ENCODE results near the gene VASH1.

Gene VASH1

DNA sequence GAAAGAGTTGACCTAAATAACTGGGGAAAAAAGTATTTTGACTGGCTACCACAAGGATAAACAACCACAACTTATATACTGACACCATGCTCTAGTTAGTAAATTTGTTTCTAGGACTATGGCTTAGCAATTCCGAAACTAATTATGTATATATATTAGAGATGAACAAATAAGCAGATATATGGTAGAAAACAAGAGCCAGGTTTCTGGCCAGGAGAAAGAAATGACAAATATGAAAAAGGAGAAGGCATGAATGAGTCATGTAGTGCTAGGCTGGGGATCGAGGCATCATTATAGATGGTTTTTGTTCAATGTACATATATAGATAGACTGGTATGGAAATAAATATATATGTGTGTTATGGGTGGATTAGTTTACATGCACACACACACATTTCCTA lies 59.4 kb downstream of the VASH1 start:
- TF ChIP-seq, protein P1, sequence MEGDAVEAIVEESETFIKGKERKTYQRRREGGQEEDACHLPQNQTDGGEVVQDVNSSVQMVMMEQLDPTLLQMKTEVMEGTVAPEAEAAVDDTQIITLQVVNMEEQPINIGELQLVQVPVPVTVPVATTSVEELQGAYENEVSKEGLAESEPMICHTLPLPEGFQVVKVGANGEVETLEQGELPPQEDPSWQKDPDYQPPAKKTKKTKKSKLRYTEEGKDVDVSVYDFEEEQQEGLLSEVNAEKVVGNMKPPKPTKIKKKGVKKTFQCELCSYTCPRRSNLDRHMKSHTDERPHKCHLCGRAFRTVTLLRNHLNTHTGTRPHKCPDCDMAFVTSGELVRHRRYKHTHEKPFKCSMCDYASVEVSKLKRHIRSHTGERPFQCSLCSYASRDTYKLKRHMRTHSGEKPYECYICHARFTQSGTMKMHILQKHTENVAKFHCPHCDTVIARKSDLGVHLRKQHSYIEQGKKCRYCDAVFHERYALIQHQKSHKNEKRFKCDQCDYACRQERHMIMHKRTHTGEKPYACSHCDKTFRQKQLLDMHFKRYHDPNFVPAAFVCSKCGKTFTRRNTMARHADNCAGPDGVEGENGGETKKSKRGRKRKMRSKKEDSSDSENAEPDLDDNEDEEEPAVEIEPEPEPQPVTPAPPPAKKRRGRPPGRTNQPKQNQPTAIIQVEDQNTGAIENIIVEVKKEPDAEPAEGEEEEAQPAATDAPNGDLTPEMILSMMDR (IDR thresholded peaks at IDR 0.05) = no peak
- no peak overlapping the region for H3K27ac ChIP-seq
- no peak overlapping the region for H3K4me3 ChIP-seq
- DNase-seq (ENCODE audit: low spot score) = no peak

DNA sequence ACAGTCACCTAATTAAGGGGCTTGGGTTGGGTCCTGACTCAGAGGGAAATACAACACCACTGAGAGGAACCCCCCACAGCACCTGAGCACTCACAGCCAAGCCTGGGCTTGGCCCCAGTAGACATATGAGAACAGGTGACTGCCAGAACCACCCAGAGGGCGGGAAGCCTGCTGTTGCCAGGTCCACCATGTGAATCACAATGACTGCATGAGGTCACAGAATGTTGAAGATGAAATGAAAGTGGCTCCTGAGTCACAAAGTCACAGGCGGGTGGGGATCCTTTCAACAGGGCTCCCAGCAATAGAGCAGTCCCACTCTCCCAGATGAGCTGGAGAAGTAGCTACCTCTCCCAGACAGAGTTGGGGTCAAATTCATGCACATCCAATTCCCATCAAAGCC lies 64.9 kb downstream of the VASH1 start, which contains the start of gene LRRC74A:
Gene LRRC74A, plus strand, starts transcription at position 287 of the 400 bp plus-strand sequence. CDS start 290 bp downstream, outside the sequence.
- DNase-seq (ENCODE audit: low spot score) = no peak
- H3K4me3 ChIP-seq = no peak within 1 kb of the TSS
- TF ChIP-seq, protein P1 (IDR thresholded peaks at IDR 0.05) = no peak
- no peak within 1 kb of the TSS for H3K27ac ChIP-seq

DNA sequence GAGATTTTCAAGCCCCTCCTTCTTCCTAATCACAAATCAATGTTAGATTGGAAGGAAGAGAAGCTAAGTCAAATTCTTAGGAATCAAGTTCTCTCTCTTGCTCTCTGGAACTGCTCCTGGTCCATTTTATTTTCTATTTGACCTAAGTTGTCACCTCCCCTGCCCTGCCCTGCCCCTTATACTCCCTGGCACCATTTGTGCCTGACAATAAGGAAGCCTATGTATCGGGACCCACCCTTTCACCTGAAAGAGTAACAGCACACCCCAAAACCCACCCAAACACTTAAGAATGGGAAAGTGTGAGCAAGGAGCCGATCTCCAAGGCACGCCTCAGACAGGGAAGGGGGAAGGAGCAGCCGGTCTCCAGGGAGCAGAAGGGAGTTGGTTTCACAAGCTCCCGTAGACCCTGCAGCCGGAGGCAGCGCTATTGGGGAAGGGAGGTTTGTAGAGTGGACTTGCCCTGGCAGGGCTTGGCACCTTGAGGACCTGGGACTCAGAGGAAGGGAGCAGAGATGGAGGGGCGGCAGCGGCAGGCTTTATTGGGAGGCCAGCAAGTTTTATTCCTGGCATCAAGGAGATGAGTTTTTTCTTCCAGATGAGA lies 66.5 kb downstream of the VASH1 start:
- peak overlapping the region; percentile 66 for H3K4me3 ChIP-seq
- no peak for DNase-seq (ENCODE audit: low spot score)
- TF ChIP-seq, protein P1 (IDR thresholded peaks at IDR 0.05) = no peak
- peak overlapping the region; percentile 41 to 61 for H3K27ac ChIP-seq

DNA sequence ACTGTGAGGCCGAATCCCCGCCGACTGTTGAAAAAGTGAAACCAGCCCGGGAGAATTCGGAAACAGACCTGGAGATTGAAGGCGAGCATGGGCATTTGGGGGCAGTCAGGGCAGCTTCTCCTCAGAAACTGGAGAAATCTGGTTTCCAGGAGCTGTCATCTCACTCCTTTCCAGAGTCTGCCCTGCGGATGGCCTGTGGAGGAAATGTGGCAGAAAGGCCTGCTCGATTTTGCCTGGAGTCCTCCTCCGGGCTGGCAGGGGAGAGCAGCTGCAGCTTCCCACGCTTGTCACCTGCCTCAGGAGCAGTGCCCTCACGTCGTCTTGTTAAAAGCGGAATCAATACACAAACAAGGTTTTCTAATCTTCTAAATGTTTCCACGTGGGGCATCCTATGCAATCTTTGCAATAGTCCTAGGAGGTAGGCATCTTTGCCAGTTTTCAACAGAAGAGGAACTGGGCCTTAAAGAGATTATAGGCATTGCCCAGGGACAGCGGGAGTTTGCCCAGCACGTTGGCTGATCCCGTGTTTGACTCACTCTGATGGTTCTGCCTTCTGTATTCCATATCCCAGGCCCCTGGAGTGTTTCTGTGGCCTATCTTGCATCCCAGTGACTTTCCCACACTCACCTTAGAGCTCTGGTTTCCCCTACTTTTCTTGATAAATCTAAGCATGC lies 67.2 kb downstream of the VASH1 start:
- Histone ChIP-seq H3K27ac (peak overlapping the region; percentile 41 to 61), H3K4me3 (peak overlapping the region; percentile 66)
- DNase-seq (ENCODE audit: low spot score) = no peak
- TF ChIP-seq, protein P1 (IDR thresholded peaks at IDR 0.05) = no peak

DNA sequence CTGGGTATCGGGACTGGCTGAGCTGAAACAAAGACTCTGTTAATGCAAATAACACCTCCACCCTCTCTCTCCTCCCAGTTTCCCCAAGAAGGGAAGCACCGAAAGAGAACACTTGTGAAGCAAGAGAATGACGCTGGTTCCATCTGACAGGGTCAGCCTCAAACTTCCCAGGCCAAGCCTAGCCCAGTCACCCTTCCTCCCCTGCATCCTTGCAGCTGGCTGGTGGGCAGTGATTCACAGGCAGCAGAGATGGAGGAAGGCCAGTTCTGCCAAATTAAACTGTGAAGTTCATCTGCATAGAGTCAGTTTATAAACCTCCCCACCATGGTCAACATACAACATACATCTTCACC lies 67.7 kb downstream of the VASH1 start:
- DNase-seq (ENCODE audit: low spot score) = no peak
- TF ChIP-seq, protein P1 (IDR thresholded peaks at IDR 0.05) = no peak
- Histone ChIP-seq H3K4me3 (no peak overlapping the region), H3K27ac (peak overlapping the region in 1 of 2 donors; percentile 61)

DNA sequence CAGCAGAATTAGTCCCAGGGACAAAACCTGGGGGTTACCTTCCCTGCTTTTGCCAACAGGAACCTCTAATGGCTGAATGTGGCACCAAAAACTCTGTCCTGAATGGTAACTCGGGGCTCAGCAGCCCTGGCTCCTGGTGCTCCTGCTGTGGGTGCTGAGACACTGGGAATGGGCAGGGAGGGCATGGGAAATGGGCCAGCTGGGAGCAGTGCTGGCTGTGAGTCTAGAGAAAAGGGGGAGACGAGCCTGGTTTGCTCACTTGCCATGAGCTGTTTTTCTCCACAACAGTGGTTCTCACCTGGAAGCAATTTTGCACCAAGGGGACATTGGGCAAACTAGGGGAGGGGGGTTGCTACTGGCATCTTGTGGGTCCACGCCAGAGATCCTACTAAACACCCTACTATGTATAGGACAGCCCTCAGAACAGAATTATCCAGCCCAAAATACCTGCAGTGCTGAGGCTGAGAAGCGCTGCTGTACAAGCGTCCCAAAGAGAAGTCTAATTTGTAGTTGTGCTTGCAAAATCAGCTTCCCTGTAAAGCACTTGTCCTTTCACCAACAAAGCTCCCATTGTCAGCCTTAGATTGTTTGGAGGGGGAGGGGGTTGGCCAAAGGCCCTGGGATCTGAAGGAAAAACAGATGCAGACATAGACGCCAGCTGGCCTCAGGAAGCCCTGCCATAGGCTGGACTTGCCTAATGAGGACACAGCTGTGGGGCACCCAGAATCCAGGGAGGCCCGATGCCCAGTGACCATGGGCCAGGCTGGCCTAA lies 68.6 kb downstream of the VASH1 start:
- TF ChIP-seq, protein P1 (IDR thresholded peaks at IDR 0.05) = no peak
- no peak for DNase-seq (ENCODE audit: low spot score)
- no peak overlapping the region for H3K4me3 ChIP-seq
- peak overlapping the region in 1 of 2 donors; percentile 61 for H3K27ac ChIP-seq

All from coronary artery (tissue), 2 donors.